Body of pancreas (tissue), 4 donors: ENCODE measurements around the gene ACSBG1.

Experiments used
- POLR2A ChIP-seq, 3 donors: fragments of 450-650 bp; IDR thresholded peaks; one replicate each; pipeline ENCODE4 v1.6.1; 2016; ENCODE audit warnings: antibody characterized with exemption in 3 of 3, mild to moderate bottlenecking in 2 of 3
- TF ChIP-seq, protein P1 (sequence below), 7 experiments: fragments of 450-650 bp in 4 of 7; fragments of 200-600 bp in 3 of 7; sonication (generic) in 3 of 7; IDR thresholded peaks; one replicate each; pipeline ENCODE4 v1.5.1; 2016 to 2019; ENCODE audit warnings: antibody characterized with exemption in 7 of 7

- TF ChIP-seq, protein P1, sequence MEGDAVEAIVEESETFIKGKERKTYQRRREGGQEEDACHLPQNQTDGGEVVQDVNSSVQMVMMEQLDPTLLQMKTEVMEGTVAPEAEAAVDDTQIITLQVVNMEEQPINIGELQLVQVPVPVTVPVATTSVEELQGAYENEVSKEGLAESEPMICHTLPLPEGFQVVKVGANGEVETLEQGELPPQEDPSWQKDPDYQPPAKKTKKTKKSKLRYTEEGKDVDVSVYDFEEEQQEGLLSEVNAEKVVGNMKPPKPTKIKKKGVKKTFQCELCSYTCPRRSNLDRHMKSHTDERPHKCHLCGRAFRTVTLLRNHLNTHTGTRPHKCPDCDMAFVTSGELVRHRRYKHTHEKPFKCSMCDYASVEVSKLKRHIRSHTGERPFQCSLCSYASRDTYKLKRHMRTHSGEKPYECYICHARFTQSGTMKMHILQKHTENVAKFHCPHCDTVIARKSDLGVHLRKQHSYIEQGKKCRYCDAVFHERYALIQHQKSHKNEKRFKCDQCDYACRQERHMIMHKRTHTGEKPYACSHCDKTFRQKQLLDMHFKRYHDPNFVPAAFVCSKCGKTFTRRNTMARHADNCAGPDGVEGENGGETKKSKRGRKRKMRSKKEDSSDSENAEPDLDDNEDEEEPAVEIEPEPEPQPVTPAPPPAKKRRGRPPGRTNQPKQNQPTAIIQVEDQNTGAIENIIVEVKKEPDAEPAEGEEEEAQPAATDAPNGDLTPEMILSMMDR (IDR thresholded peaks at IDR 0.05) = no peak
- TF ChIP-seq POLR2A (IDR thresholded peaks at IDR 0.05) = no peak
These were observed 105.2 kb downstream of the ACSBG1 start for GRCh38 chr15:78129077-78129750.
